ENCODE data around the gene FREM1.

Gene FREM1

GRCh38 chr9:14908295-14909180, 1.7 kb downstream of the FREM1 start (continued):
- TF ChIP-seq POU6F1 (CRISPR knock-in tag; IDR thresholded peaks at IDR 0.05; ENCODE audit: borderline replicate concordance, low read depth), result no peak

DNA sequence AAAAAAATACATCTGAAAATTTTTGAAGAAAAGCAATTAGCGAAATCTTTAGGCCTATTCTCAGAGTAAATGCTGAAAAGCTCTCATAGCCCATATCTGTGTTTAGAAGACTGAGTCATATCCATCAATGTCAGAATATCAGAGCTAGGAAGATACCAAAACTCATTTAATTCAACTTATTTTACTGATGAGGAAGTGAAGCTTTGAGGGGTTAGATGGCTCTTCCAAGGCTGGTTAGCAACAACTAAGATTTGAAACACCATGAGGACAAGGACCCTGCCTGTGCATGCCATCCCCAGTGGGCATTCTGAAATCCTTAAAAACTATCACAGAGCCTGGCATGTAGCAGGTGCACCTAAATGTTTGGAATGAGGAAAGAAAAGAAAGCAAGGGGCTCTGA, 2.5 kb downstream of the FREM1 start:
- ATAC-seq, result no peak
- TF ChIP-seq OSR1 (CRISPR knock-in tag; IDR thresholded peaks at IDR 0.05), result no peak
- no peak for TF ChIP-seq ZNF70 (CRISPR knock-in tag; IDR thresholded peaks at IDR 0.05)
- no peak for TF ChIP-seq GLIS3 (CRISPR knock-in tag; IDR thresholded peaks at IDR 0.05)
- TF ChIP-seq TCF4 (CRISPR knock-in tag; IDR thresholded peaks at IDR 0.05; ENCODE audit: borderline replicate concordance), result no peak
- TF ChIP-seq ARNTL (CRISPR knock-in tag; IDR thresholded peaks at IDR 0.05; ENCODE audit: borderline replicate concordance, low read depth), result no peak
- no peak for TF ChIP-seq TOX (CRISPR knock-in tag; IDR thresholded peaks at IDR 0.05; ENCODE audit: borderline replicate concordance)
- no peak for TF ChIP-seq PATZ1 (CRISPR knock-in tag; IDR thresholded peaks at IDR 0.05; ENCODE audit: borderline replicate concordance)
- TF ChIP-seq ZNF565 (CRISPR knock-in tag; conservative IDR thresholded peaks at IDR 0.05; ENCODE audit: low read depth), result no peak
- TF ChIP-seq ISL1 (CRISPR knock-in tag; IDR thresholded peaks at IDR 0.05), result no peak
- TF ChIP-seq ZNF8 (CRISPR knock-in tag; IDR thresholded peaks at IDR 0.05), result no peak
- TF ChIP-seq PPARA (CRISPR knock-in tag; IDR thresholded peaks at IDR 0.05; ENCODE audit: borderline replicate concordance), result no peak
- no peak for TF ChIP-seq CREB5 (CRISPR knock-in tag; IDR thresholded peaks at IDR 0.05; ENCODE audit: low read depth)
- no peak for TF ChIP-seq BACH2 (CRISPR knock-in tag; IDR thresholded peaks at IDR 0.05; ENCODE audit: borderline replicate concordance)
- TF ChIP-seq, protein P1, sequence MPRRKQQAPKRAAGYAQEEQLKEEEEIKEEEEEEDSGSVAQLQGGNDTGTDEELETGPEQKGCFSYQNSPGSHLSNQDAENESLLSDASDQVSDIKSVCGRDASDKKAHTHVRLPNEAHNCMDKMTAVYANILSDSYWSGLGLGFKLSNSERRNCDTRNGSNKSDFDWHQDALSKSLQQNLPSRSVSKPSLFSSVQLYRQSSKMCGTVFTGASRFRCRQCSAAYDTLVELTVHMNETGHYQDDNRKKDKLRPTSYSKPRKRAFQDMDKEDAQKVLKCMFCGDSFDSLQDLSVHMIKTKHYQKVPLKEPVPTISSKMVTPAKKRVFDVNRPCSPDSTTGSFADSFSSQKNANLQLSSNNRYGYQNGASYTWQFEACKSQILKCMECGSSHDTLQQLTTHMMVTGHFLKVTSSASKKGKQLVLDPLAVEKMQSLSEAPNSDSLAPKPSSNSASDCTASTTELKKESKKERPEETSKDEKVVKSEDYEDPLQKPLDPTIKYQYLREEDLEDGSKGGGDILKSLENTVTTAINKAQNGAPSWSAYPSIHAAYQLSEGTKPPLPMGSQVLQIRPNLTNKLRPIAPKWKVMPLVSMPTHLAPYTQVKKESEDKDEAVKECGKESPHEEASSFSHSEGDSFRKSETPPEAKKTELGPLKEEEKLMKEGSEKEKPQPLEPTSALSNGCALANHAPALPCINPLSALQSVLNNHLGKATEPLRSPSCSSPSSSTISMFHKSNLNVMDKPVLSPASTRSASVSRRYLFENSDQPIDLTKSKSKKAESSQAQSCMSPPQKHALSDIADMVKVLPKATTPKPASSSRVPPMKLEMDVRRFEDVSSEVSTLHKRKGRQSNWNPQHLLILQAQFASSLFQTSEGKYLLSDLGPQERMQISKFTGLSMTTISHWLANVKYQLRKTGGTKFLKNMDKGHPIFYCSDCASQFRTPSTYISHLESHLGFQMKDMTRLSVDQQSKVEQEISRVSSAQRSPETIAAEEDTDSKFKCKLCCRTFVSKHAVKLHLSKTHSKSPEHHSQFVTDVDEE (CRISPR knock-in tag; IDR thresholded peaks at IDR 0.05), result no peak
- no peak for TF ChIP-seq SNAI2 (CRISPR knock-in tag; IDR thresholded peaks at IDR 0.05)

GRCh38 chr9:14907360-14907685, 2.9 kb downstream of the FREM1 start:
- TF ChIP-seq ESRRG (CRISPR knock-in tag; IDR thresholded peaks at IDR 0.05) (no peak), TOX (CRISPR knock-in tag; IDR thresholded peaks at IDR 0.05; ENCODE audit: borderline replicate concordance) (no peak), ISL1 (CRISPR knock-in tag; IDR thresholded peaks at IDR 0.05) (no peak)
- no peak for ATAC-seq

GRCh38 chr9:14906644-14907359, 3.4 kb downstream of the FREM1 start:
- no peak for ATAC-seq
- TF ChIP-seq TCF4 (CRISPR knock-in tag; IDR thresholded peaks at IDR 0.05; ENCODE audit: borderline replicate concordance) (peak; percentile 18; the same call in 1 of the 2 replicates), POU6F1 (CRISPR knock-in tag; IDR thresholded peaks at IDR 0.05; ENCODE audit: borderline replicate concordance, low read depth) (no peak)

All from SK-N-SH treated with all-trans-retinoic acid at 6 μM for 48 hours (cell line).